GM18951 (cell line): ENCODE data around the gene ADAMTSL1.

Experiments used
- POLR2A ChIP-seq: IDR thresholded peaks from 4 replicates; pipeline ENCODE4 v1.6.1; 2011; ENCODE audit warnings: mild to moderate bottlenecking; ENCODE audit not compliant: insufficient read length, insufficient read depth; ENCODE audit errors: extremely low read depth
- in situ Hi-C: fragments of 300-500 bp; cut with MboI; formaldehyde crosslinking; loops from one replicate; pipeline ENCODE4 v1.12.0; 2022; ENCODE audit warnings: low sequenced_read_pairs, mixed read lengths, inconsistent platforms; ENCODE audit not compliant: unreplicated experiment

The ADAMTSL1 gene, protein sequence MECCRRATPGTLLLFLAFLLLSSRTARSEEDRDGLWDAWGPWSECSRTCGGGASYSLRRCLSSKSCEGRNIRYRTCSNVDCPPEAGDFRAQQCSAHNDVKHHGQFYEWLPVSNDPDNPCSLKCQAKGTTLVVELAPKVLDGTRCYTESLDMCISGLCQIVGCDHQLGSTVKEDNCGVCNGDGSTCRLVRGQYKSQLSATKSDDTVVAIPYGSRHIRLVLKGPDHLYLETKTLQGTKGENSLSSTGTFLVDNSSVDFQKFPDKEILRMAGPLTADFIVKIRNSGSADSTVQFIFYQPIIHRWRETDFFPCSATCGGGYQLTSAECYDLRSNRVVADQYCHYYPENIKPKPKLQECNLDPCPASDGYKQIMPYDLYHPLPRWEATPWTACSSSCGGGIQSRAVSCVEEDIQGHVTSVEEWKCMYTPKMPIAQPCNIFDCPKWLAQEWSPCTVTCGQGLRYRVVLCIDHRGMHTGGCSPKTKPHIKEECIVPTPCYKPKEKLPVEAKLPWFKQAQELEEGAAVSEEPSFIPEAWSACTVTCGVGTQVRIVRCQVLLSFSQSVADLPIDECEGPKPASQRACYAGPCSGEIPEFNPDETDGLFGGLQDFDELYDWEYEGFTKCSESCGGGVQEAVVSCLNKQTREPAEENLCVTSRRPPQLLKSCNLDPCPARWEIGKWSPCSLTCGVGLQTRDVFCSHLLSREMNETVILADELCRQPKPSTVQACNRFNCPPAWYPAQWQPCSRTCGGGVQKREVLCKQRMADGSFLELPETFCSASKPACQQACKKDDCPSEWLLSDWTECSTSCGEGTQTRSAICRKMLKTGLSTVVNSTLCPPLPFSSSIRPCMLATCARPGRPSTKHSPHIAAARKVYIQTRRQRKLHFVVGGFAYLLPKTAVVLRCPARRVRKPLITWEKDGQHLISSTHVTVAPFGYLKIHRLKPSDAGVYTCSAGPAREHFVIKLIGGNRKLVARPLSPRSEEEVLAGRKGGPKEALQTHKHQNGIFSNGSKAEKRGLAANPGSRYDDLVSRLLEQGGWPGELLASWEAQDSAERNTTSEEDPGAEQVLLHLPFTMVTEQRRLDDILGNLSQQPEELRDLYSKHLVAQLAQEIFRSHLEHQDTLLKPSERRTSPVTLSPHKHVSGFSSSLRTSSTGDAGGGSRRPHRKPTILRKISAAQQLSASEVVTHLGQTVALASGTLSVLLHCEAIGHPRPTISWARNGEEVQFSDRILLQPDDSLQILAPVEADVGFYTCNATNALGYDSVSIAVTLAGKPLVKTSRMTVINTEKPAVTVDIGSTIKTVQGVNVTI (N-terminal part only)

GRCh38 chr9:18473652-18474279 lies at the start of gene ADAMTSL1:
Gene ADAMTSL1 (plus strand): TSS chr9:18474153. CDS start chr9:18474233, 80 bp downstream.
- no peak for TF ChIP-seq POLR2A
- in situ Hi-C loops: no loop called here

DNA sequence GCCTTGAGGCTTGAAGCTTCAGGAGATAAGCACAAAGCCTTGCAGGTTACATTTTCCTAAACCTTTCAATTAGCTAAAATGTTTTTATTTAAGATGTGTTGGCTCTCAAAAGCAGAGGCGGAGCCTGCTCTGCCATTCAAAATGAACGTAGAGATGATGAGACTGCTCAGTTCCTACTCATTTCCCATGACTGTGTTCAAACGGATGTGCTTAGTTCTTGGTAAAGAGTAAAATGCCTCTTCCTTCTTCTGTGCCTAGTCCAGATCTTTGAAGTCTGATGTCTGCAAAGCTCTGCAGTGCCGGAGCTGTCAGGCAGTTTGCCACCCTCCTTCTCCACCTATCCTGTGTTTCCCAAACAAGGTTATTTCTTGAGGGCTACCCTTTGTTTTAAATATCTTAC lies 46.3 kb upstream of the ADAMTSL1 start:
- in situ Hi-C loops: no loop called here
- TF ChIP-seq POLR2A: no peak

DNA sequence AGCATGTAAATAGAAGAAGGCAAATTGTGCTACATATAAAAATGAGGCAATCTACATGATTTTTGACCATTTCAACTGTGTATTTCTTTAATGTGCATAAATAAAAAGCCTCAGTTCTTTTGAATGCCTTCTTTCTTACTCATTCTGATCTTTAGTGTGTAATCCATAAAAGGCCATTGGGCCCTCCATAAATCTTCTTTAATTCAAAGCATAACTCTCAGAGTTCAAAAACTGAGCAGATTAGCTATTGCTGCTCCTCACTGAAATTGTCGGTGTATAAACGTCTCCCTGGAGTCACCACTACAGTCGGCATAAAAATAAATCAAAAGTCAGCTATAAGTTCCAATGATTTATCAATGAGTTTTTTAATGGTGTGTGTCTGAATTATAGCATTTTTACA lies 45.3 kb upstream of the ADAMTSL1 start:
- in situ Hi-C loops: no loop called here
- no peak for TF ChIP-seq POLR2A

DNA sequence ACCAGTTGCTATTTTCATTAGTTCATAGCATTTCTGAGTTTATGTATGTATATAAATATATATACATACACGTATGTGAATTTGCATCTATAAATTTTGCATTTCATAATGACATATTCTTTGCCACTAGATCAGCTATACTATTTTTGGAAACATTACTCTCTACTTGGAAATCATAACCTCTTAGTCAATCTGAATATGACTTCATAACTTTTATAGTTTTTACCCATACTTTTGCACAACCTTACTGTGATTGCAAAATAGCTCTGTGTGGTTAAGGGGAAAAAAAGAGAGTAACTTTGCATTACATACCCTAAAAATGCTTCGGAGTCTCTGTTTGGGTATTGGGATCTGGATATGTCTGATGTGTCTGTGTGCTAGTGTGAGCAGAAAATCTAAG lies 44.9 kb upstream of the ADAMTSL1 start:
- no peak for TF ChIP-seq POLR2A
- in situ Hi-C loops: no loop called here

DNA sequence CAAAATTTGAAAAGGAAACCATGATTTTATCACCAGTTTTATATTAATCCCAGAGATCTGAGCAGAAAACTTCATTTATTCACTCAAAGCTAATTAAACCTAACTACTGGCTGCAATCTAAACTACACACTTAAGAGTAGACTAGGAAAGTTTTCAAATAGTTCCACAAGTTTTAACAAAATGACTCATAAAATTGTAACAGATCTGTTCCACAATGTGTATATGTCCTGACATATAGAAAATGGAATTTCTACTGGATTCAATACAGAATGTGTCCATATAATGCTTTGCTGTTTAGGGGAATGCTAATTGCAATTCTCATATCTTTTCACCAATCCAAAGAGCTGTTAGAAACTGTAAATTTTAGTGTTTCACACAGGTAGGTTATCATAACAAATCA lies 40.3 kb upstream of the ADAMTSL1 start:
- TF ChIP-seq POLR2A: no peak
- in situ Hi-C loops: no loop called here

- TF ChIP-seq POLR2A: no peak
- in situ Hi-C loops: no loop called here
These were observed 36.4 kb upstream of the ADAMTSL1 start for GRCh38 chr9:18437315-18438201.

DNA sequence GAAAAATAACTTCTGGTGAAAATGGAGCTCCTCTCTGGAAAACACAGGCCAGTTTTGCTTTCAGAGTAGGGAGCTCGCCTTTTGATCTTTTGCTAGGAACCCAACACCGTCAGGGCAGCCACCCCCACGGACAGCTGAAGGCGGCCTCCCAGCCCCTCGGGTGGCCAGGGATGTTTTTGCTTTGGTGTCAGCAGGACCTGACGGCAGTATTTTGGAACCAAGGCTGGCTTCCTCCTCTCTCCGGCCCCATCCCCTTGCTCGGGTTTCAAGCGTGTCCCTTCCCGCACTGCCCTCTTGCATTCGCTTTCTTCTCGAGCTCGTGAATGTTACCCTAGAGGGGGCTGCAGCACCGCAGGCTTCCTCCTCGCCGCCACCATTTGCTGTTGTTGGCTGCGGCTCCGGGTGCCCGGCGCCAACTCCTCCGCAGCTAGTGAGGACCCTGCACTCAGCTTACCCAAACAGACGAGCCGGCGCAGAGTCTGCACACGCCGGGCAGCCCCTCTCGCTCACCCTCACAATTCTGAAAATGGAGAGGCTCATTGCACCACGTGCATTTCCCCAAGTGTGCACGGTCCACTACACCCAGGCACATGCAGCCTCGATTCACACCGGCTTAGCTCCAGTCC lies 35.5 kb upstream of the ADAMTSL1 start:
- in situ Hi-C loops: no loop called here
- no peak for TF ChIP-seq POLR2A

- no peak for TF ChIP-seq POLR2A
- in situ Hi-C loops: no loop called here
These were observed 35.0 kb upstream of the ADAMTSL1 start for GRCh38 chr9:18438951-18439350.

DNA sequence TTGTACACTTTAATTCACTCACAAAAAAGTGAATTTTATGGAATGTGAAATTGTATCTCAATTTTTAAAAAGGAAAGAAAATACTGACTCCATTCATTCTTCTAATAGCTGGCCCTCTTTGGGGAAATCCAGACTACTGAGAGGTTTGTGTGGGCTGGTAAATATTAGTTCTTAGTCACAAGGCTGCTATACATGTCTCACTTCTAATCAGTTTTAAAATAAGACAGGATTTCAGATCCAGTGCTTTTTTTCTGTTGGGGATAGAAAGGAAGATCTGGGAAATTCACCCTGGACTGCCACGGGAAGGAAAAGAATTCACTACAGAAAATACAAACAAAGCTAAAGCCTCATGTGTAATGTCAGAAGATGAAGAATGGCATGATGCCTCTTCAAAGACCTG lies 32.7 kb upstream of the ADAMTSL1 start:
- TF ChIP-seq POLR2A: no peak
- in situ Hi-C loops: no loop called here

GRCh38 chr9:18442629-18443491 lies 31.1 kb upstream of the ADAMTSL1 start:
- in situ Hi-C loops: no loop called here
- TF ChIP-seq POLR2A: no peak
